OCI-LY1 (cell line): Measurements from ENCODE around the gene IGSF22.
"Not testable (repeated sequence)": the region's sequence is repeated elsewhere in the genome, so short reads cannot be mapped to it uniquely, and the experiment has no call there.

ENCODE experiments used
- H2AFZ ChIP-seq: fragments of 200-600 bp; sonication (generic), shearing (Covaris generic); 2 replicates; pipeline ENCODE4 v1.6.0; 2014; ENCODE audit warnings: antibody characterized with exemption, mild to moderate bottlenecking, low read length
- H3F3A ChIP-seq: fragments of 200-600 bp; sonication (generic), shearing (Covaris generic); 2 replicates; pipeline ENCODE4 v1.6.0; 2014; ENCODE audit warnings: mild to moderate bottlenecking, antibody characterized with exemption, low read length, moderate library complexity; ENCODE audit not compliant: insufficient read depth
- H3K27ac ChIP-seq: fragments of 200-600 bp; sonication (generic); 2 replicates; pipeline ENCODE4 v1.5.1; 2014; ENCODE audit warnings: low read length, mixed run types, mild to moderate bottlenecking, low read depth; ENCODE audit not compliant: poor library complexity, severe bottlenecking
- H3K27me3 ChIP-seq: fragments of 200-600 bp; sonication (generic); 2 replicates; pipeline ENCODE4 v1.6.0; 2014; ENCODE audit warnings: antibody characterized with exemption, mild to moderate bottlenecking, low read length, moderate library complexity; ENCODE audit not compliant: insufficient read depth
- H3K36me3 ChIP-seq: fragments of 200-600 bp; sonication (generic); 2 replicates; pipeline ENCODE4 v1.6.1; 2014; ENCODE audit warnings: mild to moderate bottlenecking, antibody characterized with exemption, low read length, moderate library complexity, mixed read lengths; ENCODE audit not compliant: insufficient read depth
- H3K4me1 ChIP-seq: fragments of 200-600 bp; sonication (generic); 2 replicates; pipeline ENCODE4 v1.5.1; 2014; ENCODE audit warnings: mild to moderate bottlenecking, low read length, moderate library complexity; ENCODE audit not compliant: insufficient read depth, severe bottlenecking
- H3K4me2 ChIP-seq: fragments of 200-600 bp; sonication (generic), shearing (Covaris generic); 2 replicates; pipeline ENCODE4 v1.6.1; 2014; ENCODE audit warnings: low read length
- H3K4me3 ChIP-seq: fragments of 200-600 bp; sonication (generic); 2 replicates; pipeline ENCODE4 v1.5.1; 2014; ENCODE audit warnings: low read length, low read depth, mild to moderate bottlenecking, mixed read lengths; ENCODE audit not compliant: poor library complexity, severe bottlenecking
- H3K79me2 ChIP-seq: fragments of 200-600 bp; shearing (Covaris generic); 2 replicates; pipeline ENCODE4 v1.6.1; 2016; ENCODE audit warnings: mixed run types, low read length, mixed read lengths; ENCODE audit not compliant: insufficient read depth
- H3K9ac ChIP-seq: fragments of 200-600 bp; sonication (generic), shearing (Covaris generic); 2 replicates; pipeline ENCODE4 v1.6.1; 2014; ENCODE audit warnings: mild to moderate bottlenecking, low read length, mixed read lengths
- H3K9me2 ChIP-seq: fragments of 200-600 bp; sonication (generic), shearing (Covaris generic); 2 replicates; pipeline ENCODE4 v1.6.1; 2014; ENCODE audit warnings: low read depth, mild to moderate bottlenecking, low read length, mixed read lengths
- H3K9me3 ChIP-seq: fragments of 200-600 bp; shearing (Covaris generic); 2 replicates; pipeline ENCODE4 v1.6.1; 2014; ENCODE audit warnings: low read length, mixed read lengths
- H4K20me1 ChIP-seq: fragments of 200-600 bp; sonication (generic), shearing (Covaris generic); 2 replicates; pipeline ENCODE4 v1.6.0; 2016; ENCODE audit warnings: mild to moderate bottlenecking, low read length; ENCODE audit not compliant: insufficient read depth
- EZH2 ChIP-seq: fragments of 200-600 bp; sonication (generic), shearing (Covaris generic); IDR thresholded peaks from 2 replicates; pipeline ENCODE4 v1.8.0; 2017; ENCODE audit warnings: borderline replicate concordance, mixed run types, mild to moderate bottlenecking, antibody characterized with exemption, low read length, moderate library complexity, mixed read lengths
- TF ChIP-seq, protein P1 (sequence below): fragments of 200-600 bp; sonication (generic), shearing (Covaris generic); IDR thresholded peaks from 2 replicates; pipeline ENCODE4 v1.5.1; 2017; ENCODE audit warnings: mild to moderate bottlenecking, antibody characterized with exemption, low read length, moderate library complexity, mixed read lengths

IGSF22 gene

DNA sequence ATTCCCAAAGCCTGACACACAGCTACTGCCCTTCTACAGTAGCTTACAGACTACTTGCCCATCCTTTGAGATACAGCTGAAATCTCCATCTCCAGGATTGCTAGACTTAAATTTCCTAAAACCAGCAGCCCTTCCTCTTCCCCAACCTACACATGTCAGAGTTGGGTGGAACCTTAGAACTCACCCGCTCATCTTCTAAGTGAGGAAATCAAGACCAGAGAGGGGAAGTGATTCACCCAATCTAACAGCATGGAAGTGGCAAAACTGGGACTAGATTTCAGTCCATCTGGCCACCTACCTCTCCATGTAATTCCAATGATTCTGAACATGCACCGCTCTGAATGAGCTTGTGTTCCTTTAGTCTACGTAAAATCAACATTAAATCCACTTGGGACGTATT is 28.4 kb downstream of the IGSF22 start:
- peaks cover 10% of the 10 kb centered on the region for H3K4me1 ChIP-seq
- H3K27me3 ChIP-seq, result no peaks in the 10 kb centered on the region
- H2AFZ ChIP-seq, result no peak overlapping the region
- no peaks in the 10 kb centered on the region for H3F3A ChIP-seq
- no peaks in the 10 kb centered on the region for H4K20me1 ChIP-seq
- H3K4me3 ChIP-seq, result no peak overlapping the region
- no peak overlapping the region for H3K27ac ChIP-seq
- H3K9me2 ChIP-seq, result no peaks in the 10 kb centered on the region
- no peaks in the 10 kb centered on the region for H3K9me3 ChIP-seq
- H3K79me2 ChIP-seq, result no peaks in the 10 kb centered on the region
- no peak overlapping the region for H3K9ac ChIP-seq
- no peaks in the 10 kb centered on the region for H3K36me3 ChIP-seq
- no peak for TF ChIP-seq EZH2
- TF ChIP-seq, protein P1, sequence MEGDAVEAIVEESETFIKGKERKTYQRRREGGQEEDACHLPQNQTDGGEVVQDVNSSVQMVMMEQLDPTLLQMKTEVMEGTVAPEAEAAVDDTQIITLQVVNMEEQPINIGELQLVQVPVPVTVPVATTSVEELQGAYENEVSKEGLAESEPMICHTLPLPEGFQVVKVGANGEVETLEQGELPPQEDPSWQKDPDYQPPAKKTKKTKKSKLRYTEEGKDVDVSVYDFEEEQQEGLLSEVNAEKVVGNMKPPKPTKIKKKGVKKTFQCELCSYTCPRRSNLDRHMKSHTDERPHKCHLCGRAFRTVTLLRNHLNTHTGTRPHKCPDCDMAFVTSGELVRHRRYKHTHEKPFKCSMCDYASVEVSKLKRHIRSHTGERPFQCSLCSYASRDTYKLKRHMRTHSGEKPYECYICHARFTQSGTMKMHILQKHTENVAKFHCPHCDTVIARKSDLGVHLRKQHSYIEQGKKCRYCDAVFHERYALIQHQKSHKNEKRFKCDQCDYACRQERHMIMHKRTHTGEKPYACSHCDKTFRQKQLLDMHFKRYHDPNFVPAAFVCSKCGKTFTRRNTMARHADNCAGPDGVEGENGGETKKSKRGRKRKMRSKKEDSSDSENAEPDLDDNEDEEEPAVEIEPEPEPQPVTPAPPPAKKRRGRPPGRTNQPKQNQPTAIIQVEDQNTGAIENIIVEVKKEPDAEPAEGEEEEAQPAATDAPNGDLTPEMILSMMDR, result no peak
- H3K4me2 ChIP-seq, result no peak overlapping the region

DNA sequence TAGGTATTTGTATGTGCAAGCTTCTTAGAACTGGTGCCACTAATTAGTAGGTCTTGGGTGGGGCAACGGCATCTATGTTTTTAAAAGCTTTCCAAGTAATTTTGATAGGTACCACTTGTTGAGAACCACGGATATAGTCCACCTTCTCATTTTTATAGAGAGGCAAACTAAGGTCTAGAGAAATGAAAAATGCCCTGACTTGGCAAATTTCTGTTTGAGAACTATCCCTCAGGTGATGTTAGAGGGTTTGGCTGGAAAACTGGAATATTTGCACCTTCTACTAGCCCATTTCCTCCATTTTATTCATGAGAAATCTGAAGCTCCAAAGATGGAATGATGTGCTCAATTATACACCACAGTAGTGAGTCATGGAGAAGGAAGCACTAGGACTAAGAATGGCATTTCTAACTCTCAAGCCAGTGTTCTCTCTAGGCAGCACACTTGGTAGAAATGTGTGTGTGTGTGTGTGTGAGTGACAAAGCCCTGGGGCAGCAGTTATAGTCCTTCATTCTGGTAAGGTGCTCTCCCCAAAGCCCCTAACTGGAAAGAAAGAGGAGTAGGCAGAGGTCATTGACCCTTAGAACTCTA is 29.3 kb downstream of the IGSF22 start:
- H4K20me1 ChIP-seq, result no peaks in the 10 kb centered on the region
- peaks cover 10% of the 10 kb centered on the region for H3K4me1 ChIP-seq
- no peak overlapping the region for H3K9ac ChIP-seq
- TF ChIP-seq, protein P1, result no peak
- TF ChIP-seq EZH2, result no peak
- no peaks in the 10 kb centered on the region for H3K9me3 ChIP-seq
- no peak overlapping the region for H2AFZ ChIP-seq
- no peaks in the 10 kb centered on the region for H3K9me2 ChIP-seq
- H3K4me2 ChIP-seq, result no peak overlapping the region
- no peaks in the 10 kb centered on the region for H3K36me3 ChIP-seq
- H3K4me3 ChIP-seq, result no peak overlapping the region
- no peaks in the 10 kb centered on the region for H3K79me2 ChIP-seq
- H3K27ac ChIP-seq, result no peak overlapping the region
- no peaks in the 10 kb centered on the region for H3K27me3 ChIP-seq
- no peaks in the 10 kb centered on the region for H3F3A ChIP-seq

DNA sequence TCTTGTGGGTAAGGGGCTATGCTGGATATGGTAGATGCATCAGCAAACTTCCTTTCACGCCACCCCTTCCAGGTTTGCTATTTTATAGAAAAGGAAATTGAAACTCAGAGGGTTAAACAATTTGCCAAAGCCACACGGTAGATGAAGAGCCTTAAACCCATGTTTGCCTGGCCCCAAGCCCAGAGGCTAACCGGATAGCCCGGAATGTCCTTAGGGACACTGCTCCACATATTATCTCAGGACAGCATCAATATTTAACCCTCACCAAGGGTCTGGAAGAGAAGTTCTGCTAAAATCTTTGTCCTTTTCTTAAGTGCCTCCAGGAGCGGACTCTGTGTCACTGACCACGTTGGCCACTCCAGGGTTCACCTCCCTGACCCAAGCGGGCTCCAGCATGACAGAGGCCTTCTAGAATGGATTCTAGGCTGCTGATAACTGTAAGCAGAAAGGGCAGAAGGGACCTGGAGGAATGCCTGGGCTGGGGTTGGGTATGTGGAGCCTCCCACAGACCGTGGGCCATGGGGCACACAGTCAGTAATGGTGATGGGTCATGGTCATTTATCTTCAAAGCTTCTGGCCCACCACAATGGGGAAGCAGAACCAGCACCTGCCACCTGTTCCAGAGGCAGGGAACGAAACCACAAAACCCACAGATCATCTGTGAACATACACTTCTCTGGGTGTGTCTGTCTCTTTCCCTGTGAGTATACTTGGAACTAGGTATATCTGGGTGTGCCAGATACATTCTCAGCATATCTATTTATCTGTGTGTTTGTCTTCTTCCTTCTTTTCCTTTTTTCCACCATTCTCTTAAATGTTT is 32.8 kb downstream of the IGSF22 start:
- Histone ChIP-seq H3K4me3 (no peak overlapping the region), H3K36me3 (no peaks in the 10 kb centered on the region)

DNA sequence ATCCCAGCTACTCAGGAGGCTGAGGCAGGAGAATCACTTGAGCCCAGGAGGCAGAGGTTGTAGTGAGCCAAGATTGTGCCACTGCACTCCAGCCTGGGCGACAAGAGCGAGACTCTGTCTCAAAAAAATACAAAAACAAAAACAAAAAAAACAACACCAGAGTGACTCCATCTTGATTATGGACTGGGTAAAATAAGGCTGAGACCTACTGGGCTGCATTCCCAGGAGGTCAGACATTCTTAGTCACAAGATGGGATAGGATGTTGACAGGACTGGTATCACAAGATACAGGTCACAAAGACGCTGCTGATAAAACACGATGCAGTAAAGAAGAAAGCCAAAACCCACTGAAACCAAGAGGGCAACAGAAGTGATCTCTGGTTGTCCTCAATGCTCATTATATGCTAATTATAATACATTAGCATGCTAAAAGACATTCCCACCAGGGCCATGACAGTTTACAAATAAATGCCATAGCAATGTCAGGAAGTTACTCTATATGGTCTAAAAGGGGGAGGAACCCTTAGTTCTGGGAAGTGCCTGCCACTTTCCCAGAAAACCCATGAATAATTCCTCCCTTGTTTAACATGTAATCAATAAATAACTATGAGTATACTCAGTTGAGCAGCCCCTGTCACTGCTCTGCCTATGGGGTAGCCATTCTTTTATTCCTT is 34.4 kb downstream of the IGSF22 start:
- H3K4me2 ChIP-seq, H3K9me2 ChIP-seq, H3K27ac ChIP-seq, H3K4me1 ChIP-seq, H3K36me3 ChIP-seq, H4K20me1 ChIP-seq, H3F3A ChIP-seq, H3K4me3 ChIP-seq, H3K9me3 ChIP-seq, H3K79me2 ChIP-seq, H3K27me3 ChIP-seq, H2AFZ ChIP-seq, H3K9ac ChIP-seq: not testable (repeated sequence)

More for the DNA sequence above, 32.8 kb downstream of the IGSF22 start:
- H3K9me2 ChIP-seq, result no peaks in the 10 kb centered on the region
- no peaks in the 10 kb centered on the region for H3K27me3 ChIP-seq
- H4K20me1 ChIP-seq, result no peaks in the 10 kb centered on the region
- H3K27ac ChIP-seq, result no peak overlapping the region
- peaks cover 1% of the 10 kb centered on the region for H3K4me1 ChIP-seq
- no peak overlapping the region for H3K4me2 ChIP-seq
- no peaks in the 10 kb centered on the region for H3K79me2 ChIP-seq
- H3K9ac ChIP-seq, result no peak overlapping the region
- no peak overlapping the region for H2AFZ ChIP-seq
- no peaks in the 10 kb centered on the region for H3K9me3 ChIP-seq
- TF ChIP-seq EZH2, result no peak
- TF ChIP-seq, protein P1, result no peak
- no peaks in the 10 kb centered on the region for H3F3A ChIP-seq
